ENCODE results near the gene TSPAN19.
"Not testable (repeated sequence)": the region's sequence is repeated elsewhere in the genome, so short reads cannot be mapped to it uniquely, and the experiment has no call there.

The TSPAN19 gene

DNA sequence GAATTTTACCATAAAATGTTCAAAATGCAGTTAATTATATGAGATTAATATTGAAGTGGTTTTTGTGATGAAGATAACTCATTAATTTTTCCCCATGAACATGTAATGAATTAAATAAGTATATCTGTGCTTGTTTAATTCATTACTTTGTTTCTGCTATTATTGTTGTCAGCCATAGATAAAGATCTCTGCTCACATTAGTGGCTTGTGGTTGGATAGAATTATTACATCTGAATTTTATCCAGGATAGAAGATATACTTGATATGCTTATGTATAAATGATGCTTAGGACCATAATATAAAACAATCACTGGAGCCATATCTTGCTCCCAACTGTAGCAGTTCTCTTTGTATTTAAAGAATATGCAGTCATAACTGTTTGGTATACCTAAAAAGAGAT is 18.5 kb downstream of the TSPAN19 start:
- TF ChIP-seq ZFX (IDR thresholded peaks at IDR 0.05), result no peak
- TF ChIP-seq CTCF (conservative IDR thresholded peaks at IDR 0.05), result no peak

GRCh38 chr12:85017133-85017532 is 18.9 kb downstream of the TSPAN19 start:
- no peak for TF ChIP-seq CTCF (conservative IDR thresholded peaks at IDR 0.05)
- TF ChIP-seq ZFX (IDR thresholded peaks at IDR 0.05), result no peak
- H3K27ac ChIP-seq, result no peak overlapping the region

More for the DNA sequence above, 18.5 kb downstream of the TSPAN19 start:
- H3K27ac ChIP-seq, result no peak overlapping the region

DNA sequence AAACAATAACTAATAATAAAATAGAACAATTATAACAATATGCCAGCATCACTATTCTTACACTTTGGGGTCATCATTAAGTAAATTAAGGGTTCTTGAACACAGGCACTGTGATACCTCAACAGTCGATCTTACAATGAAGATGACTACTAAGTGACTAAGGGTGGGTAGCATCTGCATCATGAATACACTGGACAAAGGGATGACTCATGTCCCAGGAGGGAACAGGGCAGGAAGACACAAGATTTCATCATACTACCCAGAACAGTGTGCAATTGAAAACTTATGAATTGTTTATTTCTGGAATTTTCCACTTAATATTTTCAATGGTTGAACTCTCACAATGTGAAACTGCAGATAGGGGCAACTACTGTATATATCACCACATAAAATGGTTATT is 19.7 kb downstream of the TSPAN19 start:
- no peak for TF ChIP-seq ZFX (IDR thresholded peaks at IDR 0.05)
- no peak overlapping the region for H3K27ac ChIP-seq

GRCh38 chr12:85007836-85008235 is 28.2 kb downstream of the TSPAN19 start:
- TF ChIP-seq CTCF (conservative IDR thresholded peaks at IDR 0.05), result no peak
- no peak for TF ChIP-seq ZFX (IDR thresholded peaks at IDR 0.05)
- H3K27ac ChIP-seq, result no peak overlapping the region

GRCh38 chr12:85006206-85006605 is 29.9 kb downstream of the TSPAN19 start:
- TF ChIP-seq CTCF (conservative IDR thresholded peaks at IDR 0.05) (no peak), ZFX (IDR thresholded peaks at IDR 0.05) (no peak)
- no peak overlapping the region for H3K27ac ChIP-seq

GRCh38 chr12:85005615-85006014 is 30.5 kb downstream of the TSPAN19 start:
- H3K27ac ChIP-seq, result no peak overlapping the region
- TF ChIP-seq CTCF (conservative IDR thresholded peaks at IDR 0.05) (no peak), ZFX (IDR thresholded peaks at IDR 0.05) (no peak)

- not testable (repeated sequence) for H3K27ac ChIP-seq
Measured at GRCh38 chr12:85005047-85005446, 31.0 kb downstream of the TSPAN19 start.

- H3K27ac ChIP-seq, result no peak overlapping the region
- no peak for TF ChIP-seq ZFX (IDR thresholded peaks at IDR 0.05)
- no peak for TF ChIP-seq CTCF (conservative IDR thresholded peaks at IDR 0.05)
Measured at GRCh38 chr12:85004204-85004603, 31.9 kb downstream of the TSPAN19 start.

Measured in C4-2B (cell line).